Osteocyte (in vitro differentiated cells): Measurements from ENCODE around the gene RPTN. TPM values are rescaled to one million over a fixed set of nuclear protein-coding genes. Genes with fewer than 3 reads are reported as not detected.

Source experiments
- DNase-seq: peaks from one replicate; pipeline ENCODE4 v3.0.0; 2021; ENCODE audit warnings: mixed read lengths; ENCODE audit not compliant: unreplicated experiment; ENCODE audit errors: extremely low spot score
- H3K27ac Mint-ChIP-seq: one replicate; pipeline ENCODE4 v1.8.0; 2021; ENCODE audit warnings: mild to moderate bottlenecking, mixed read lengths; ENCODE audit not compliant: unreplicated experiment
- H3K27me3 Mint-ChIP-seq: one replicate; pipeline ENCODE4 v1.8.0; 2021; ENCODE audit warnings: mixed read lengths; ENCODE audit not compliant: unreplicated experiment
- H3K36me3 Mint-ChIP-seq: one replicate; pipeline ENCODE4 v1.8.0; 2021; ENCODE audit warnings: mixed read lengths; ENCODE audit not compliant: unreplicated experiment
- H3K4me1 Mint-ChIP-seq: one replicate; pipeline ENCODE4 v1.8.0; 2021; ENCODE audit warnings: mixed read lengths; ENCODE audit not compliant: unreplicated experiment
- H3K4me3 Mint-ChIP-seq: one replicate; pipeline ENCODE4 v1.8.0; 2021; ENCODE audit warnings: mild to moderate bottlenecking, moderate library complexity, mixed read lengths; ENCODE audit not compliant: unreplicated experiment
- H3K9me3 Mint-ChIP-seq: one replicate; pipeline ENCODE4 v1.8.0; 2021; ENCODE audit warnings: mixed read lengths; ENCODE audit not compliant: unreplicated experiment
- long read RNA-seq: library from polyadenylated mRNA; unstranded; transcript quantifications from one replicate; pipeline ENCODE4 v2.0.0, GENCODE V29; 2021
- total RNA-seq: library from RNA; stranded (reverse); gene quantifications from 2 replicates; pipeline ENCODE4 v1.2.1, GENCODE V29; 2021
- TF ChIP-seq, protein P1 (sequence below): fragments of 200-600 bp; sonication (generic); IDR thresholded peaks from 2 replicates; pipeline ENCODE4 v1.5.0; 2021; ENCODE audit warnings: antibody characterized with exemption, mild to moderate bottlenecking, moderate library complexity

Gene RPTN, protein sequence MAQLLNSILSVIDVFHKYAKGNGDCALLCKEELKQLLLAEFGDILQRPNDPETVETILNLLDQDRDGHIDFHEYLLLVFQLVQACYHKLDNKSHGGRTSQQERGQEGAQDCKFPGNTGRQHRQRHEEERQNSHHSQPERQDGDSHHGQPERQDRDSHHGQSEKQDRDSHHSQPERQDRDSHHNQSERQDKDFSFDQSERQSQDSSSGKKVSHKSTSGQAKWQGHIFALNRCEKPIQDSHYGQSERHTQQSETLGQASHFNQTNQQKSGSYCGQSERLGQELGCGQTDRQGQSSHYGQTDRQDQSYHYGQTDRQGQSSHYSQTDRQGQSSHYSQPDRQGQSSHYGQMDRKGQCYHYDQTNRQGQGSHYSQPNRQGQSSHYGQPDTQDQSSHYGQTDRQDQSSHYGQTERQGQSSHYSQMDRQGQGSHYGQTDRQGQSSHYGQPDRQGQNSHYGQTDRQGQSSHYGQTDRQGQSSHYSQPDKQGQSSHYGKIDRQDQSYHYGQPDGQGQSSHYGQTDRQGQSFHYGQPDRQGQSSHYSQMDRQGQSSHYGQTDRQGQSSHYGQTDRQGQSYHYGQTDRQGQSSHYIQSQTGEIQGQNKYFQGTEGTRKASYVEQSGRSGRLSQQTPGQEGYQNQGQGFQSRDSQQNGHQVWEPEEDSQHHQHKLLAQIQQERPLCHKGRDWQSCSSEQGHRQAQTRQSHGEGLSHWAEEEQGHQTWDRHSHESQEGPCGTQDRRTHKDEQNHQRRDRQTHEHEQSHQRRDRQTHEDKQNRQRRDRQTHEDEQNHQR
- total RNA-seq: not detected in 2 replicates
- long read RNA-seq: 0 reads

DNA sequence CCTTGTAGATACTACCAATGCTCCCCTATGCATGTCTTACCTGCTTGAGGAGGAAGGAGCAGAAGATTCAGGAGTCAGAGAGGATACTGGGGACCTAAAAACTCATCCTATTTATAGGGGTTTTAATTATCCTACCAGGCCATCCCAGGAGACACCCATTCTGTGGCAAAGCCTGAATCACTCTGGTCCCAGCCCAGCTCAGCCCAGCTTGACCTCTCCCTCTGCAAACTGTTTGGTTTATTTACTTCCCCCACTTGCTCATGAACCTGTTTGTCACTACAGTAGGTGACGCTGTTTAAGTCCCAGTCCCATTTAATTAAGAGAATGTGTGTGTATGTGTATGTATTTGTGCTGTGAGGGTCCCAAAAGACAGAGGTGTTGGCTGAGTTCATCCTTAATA lies at the start of gene RPTN:
Gene RPTN, minus strand, starts transcription at position 85 of the 400 bp plus-strand sequence. CDS start 1,339 bp downstream, outside the sequence.
- H3K27me3 Mint-ChIP-seq: peaks cover 12% of the 10 kb centered on the region
- H3K4me3 Mint-ChIP-seq: no peak within 1 kb of the TSS
- H3K36me3 Mint-ChIP-seq: no peaks in the 10 kb centered on the region
- H3K27ac Mint-ChIP-seq: no peak within 1 kb of the TSS
- TF ChIP-seq, protein P1, sequence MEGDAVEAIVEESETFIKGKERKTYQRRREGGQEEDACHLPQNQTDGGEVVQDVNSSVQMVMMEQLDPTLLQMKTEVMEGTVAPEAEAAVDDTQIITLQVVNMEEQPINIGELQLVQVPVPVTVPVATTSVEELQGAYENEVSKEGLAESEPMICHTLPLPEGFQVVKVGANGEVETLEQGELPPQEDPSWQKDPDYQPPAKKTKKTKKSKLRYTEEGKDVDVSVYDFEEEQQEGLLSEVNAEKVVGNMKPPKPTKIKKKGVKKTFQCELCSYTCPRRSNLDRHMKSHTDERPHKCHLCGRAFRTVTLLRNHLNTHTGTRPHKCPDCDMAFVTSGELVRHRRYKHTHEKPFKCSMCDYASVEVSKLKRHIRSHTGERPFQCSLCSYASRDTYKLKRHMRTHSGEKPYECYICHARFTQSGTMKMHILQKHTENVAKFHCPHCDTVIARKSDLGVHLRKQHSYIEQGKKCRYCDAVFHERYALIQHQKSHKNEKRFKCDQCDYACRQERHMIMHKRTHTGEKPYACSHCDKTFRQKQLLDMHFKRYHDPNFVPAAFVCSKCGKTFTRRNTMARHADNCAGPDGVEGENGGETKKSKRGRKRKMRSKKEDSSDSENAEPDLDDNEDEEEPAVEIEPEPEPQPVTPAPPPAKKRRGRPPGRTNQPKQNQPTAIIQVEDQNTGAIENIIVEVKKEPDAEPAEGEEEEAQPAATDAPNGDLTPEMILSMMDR: no peak
- no peak for DNase-seq
- peaks cover 3% of the 10 kb centered on the region for H3K4me1 Mint-ChIP-seq
- H3K9me3 Mint-ChIP-seq: no peaks in the 10 kb centered on the region

DNA sequence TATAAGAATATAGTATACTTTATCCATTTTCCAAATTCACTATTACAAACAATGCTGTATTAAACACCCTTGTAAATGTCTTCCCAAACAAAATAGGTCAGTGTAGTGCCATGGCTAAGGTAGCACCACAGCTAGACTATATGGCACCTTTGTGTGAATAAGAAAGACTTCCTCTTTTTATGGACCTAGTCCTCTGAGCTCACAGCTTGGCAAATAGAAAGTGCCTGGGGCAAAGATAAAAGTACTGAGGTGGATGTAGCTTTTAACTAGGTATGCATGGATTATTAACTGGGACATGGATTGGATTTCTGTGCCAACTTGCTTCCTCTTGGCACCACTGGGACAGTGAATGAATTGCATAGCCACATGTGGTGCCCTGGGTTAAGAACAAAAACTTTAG lies 40.0 kb upstream of the RPTN start:
- Mint-ChIP-seq H3K4me1 (no peaks in the 10 kb centered on the region), H3K27me3 (no peaks in the 10 kb centered on the region), H3K36me3 (no peaks in the 10 kb centered on the region), H3K9me3 (no peaks in the 10 kb centered on the region), H3K4me3 (no peak overlapping the region), H3K27ac (no peak overlapping the region)
- TF ChIP-seq, protein P1: no peak
- DNase-seq: no peak

DNA sequence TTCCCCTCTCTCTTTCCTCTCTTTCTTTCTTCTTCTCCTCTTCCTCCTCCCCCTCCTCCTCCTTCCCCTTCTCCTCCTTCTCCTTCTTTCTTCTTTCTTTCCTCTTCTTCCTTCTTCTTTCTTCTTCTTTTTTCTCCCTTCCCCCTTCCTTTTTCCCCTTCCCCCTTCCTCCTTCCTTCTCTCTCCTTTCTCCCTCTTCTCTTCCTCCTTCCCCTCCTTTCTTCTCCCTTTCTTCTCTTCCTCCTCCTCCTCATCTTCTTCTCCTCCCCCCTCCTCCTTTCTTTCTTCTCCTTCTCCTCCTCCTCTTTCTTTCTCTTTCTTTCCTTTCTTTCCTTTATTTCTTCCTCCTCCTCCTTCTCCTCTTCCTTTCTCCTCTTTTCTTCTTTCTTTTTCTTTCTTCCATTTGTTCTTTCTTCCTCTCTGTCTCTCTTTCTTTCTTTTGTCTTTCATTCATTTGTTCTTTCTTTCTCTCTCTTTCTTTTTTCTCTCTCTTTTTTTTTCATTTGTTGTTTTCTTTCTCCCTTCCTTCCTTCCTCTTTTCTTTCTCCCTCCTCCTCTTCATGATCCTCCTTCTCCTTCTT lies 38.4 kb upstream of the RPTN start:
- H3K27me3 Mint-ChIP-seq: no peaks in the 10 kb centered on the region
- TF ChIP-seq, protein P1: no peak
- H3K36me3 Mint-ChIP-seq: no peaks in the 10 kb centered on the region

DNA sequence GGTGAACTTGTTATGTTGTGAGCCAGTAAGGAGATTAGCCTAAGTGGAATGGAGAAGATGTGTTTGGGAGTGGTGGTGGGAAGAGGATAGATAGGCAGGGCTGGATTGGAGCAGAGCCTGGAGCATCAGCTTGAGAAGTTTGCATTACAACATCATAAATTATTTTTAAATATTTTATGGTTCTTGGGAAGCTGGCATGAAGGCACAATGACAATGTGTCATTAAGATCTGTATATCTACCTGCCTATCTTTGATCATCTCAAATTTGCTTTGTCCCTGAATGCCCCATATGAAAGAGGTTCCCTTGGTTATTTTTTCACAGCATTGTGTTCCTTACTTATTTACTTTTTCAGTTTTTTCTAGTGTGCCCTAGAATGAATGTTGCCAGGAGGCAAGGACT lies 32.7 kb upstream of the RPTN start:
- H3K9me3 Mint-ChIP-seq: no peaks in the 10 kb centered on the region
- peaks cover 12% of the 10 kb centered on the region for H3K27me3 Mint-ChIP-seq
- TF ChIP-seq, protein P1: no peak
- H3K4me3 Mint-ChIP-seq: no peak overlapping the region
- DNase-seq: no peak
- no peaks in the 10 kb centered on the region for H3K36me3 Mint-ChIP-seq
- no peaks in the 10 kb centered on the region for H3K4me1 Mint-ChIP-seq
- H3K27ac Mint-ChIP-seq: no peak overlapping the region

More for the DNA sequence above, 38.4 kb upstream of the RPTN start:
- DNase-seq: no peak
- Mint-ChIP-seq H3K4me1 (no peaks in the 10 kb centered on the region), H3K27ac (no peak overlapping the region), H3K4me3 (no peak overlapping the region), H3K9me3 (no peaks in the 10 kb centered on the region)

DNA sequence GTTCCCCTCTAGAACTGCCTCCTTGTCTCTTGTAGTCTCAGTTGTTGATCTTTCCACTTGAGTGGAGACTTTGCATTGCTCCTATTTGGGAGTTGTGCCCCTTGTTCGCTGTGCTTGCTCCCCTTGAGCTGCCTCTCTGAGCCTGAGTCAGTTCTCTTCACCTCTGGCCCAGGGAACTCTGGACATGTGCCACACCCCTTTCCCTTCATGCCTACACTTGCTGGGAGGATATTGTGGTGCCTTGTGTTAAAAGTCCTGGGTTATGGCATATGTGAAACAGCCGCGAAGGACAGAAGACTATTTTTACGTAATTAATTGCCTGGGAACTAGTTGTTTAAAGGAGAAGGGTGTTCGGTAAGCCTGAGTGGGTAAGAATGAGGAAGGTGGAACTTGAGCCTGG lies 32.2 kb upstream of the RPTN start:
- TF ChIP-seq, protein P1: no peak
- DNase-seq: no peak
- Mint-ChIP-seq H3K4me3 (no peak overlapping the region), H3K9me3 (no peaks in the 10 kb centered on the region), H3K27me3 (peaks cover 12% of the 10 kb centered on the region), H3K36me3 (no peaks in the 10 kb centered on the region), H3K27ac (no peak overlapping the region), H3K4me1 (no peaks in the 10 kb centered on the region)
